Dermis microvascular lymphatic vessel endothelial cell (primary cell): ENCODE results near the gene SMAP2. TPM values are rescaled to one million over a fixed set of nuclear protein-coding genes. Genes with fewer than 3 reads are reported as not detected.

Experiments used
- DNase-seq, 2 donors: peaks; one replicate each; pipeline versions ENCODE4 v3.0.0 to v3.0.0-alpha.2; 2010; ENCODE audit warnings: low read depth in 2 of 2
- total RNA-seq: library from RNA; depleted of rRNA; stranded (reverse); fragments of >200 nt; gene quantifications from 2 replicates; pipeline ENCODE4 v1.2.1, GENCODE V29; 2014

Gene SMAP2
- total RNA-seq, 1 donor from 2014 or later = 3.7 TPM

GRCh38 chr1:40389871-40390560 lies 16.5 kb downstream of the SMAP2 start:
- DNase-seq = no peak

GRCh38 chr1:40390857-40391256 lies 17.3 kb downstream of the SMAP2 start:
- DNase-seq = no peak

GRCh38 chr1:40391688-40392145 lies 18.2 kb downstream of the SMAP2 start:
- DNase-seq = no peak

GRCh38 chr1:40392221-40392620 lies 18.7 kb downstream of the SMAP2 start:
- DNase-seq = no peak

- DNase-seq = no peak
Measured at GRCh38 chr1:40393173-40393572, 19.6 kb downstream of the SMAP2 start.

GRCh38 chr1:40394491-40395172 lies 21.1 kb downstream of the SMAP2 start:
- DNase-seq = no peak

- no peak for DNase-seq
Measured at GRCh38 chr1:40395190-40396175, 22.0 kb downstream of the SMAP2 start.

GRCh38 chr1:40396420-40396819 lies 22.9 kb downstream of the SMAP2 start:
- DNase-seq = no peak

GRCh38 chr1:40397258-40397657 lies 23.7 kb downstream of the SMAP2 start:
- DNase-seq = no peak

- DNase-seq = no peak
Measured at GRCh38 chr1:40399984-40400704, 26.6 kb downstream of the SMAP2 start.

GRCh38 chr1:40401473-40402201 lies 28.1 kb downstream of the SMAP2 start:
- no peak for DNase-seq

GRCh38 chr1:40404670-40405462 lies 31.3 kb downstream of the SMAP2 start:
- peak; percentile 48 to 75 for DNase-seq

- no peak for DNase-seq
Measured at GRCh38 chr1:40405812-40406211, 32.3 kb downstream of the SMAP2 start.

GRCh38 chr1:40407453-40407852 lies 33.9 kb downstream of the SMAP2 start:
- no peak for DNase-seq

GRCh38 chr1:40409467-40409866 lies 35.9 kb downstream of the SMAP2 start:
- no peak for DNase-seq

GRCh38 chr1:40411294-40411693 lies 37.8 kb downstream of the SMAP2 start:
- peak in 1 of 2 donors; percentile 2 for DNase-seq

GRCh38 chr1:40411843-40412242 lies 38.3 kb downstream of the SMAP2 start:
- no peak for DNase-seq

GRCh38 chr1:40413527-40414252 lies 40.2 kb downstream of the SMAP2 start:
- DNase-seq = no peak

GRCh38 chr1:40414331-40414730 lies 40.8 kb downstream of the SMAP2 start:
- DNase-seq = no peak
